NCI-H2107 (cell line): ENCODE results near the gene RAPGEF3.

ENCODE experiments used
- DNase-seq: peaks from one replicate; lab custom pipeline; 2025; lab: John Stamatoyannopoulos, UW

The RAPGEF3 gene

DNA sequence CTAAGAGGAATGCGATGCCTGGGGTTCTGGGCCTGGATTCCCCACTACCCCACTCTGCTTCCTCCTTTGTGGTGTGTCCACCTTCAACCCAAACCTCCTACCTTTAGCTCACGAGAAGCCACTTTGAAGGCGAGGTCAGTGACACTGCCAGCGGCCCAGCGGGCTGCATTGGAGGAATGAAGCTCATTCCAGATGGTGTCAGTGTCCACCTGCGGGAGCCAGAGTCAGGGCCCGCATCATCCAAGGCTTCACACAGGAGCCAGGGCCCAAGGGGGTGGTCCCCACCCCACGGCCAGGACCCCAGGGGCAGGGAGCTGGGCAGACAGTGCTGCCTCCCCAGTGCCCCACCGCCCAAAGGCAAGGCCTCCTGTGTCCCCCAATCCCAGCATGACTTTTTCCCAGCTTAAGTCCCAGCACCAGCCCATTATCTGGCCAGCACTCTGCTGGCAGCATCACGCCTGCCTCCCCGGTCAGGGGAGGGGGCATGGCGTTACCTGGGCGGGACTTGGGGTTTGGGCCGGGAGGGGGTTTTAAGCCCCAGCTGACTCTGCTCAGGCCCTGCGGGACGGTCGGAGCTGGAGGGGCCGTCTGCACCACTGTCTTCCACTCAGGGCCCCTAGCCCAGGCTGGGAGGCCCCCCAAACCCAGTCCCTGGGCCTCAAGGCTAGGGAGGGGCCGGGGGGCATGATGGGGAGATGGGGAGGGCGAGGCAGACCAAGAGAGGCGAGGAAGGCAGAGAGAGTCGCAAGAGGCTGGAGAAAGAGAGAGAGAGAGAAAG lies 31.2 kb upstream of the RAPGEF3 start:
- DNase-seq: no peak

DNA sequence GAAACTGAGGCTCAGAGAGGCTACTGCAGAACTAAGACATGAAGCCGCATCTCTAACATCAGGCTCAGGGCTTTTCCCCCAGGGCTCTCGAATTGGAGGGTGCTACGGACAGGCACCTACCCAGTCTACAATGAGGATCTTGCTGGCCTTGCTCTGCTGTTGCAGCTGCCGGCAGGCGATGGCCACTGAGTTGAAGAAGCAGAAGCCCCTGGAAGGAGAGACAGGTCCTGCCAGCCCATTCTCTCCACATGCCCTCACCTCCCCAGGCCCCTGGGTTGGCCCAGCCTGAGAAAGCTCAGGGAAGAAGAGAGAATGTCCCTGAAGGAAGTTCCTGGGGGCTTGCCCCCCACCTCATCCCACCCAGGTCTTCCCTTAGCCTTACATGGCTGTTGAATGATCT lies 30.5 kb upstream of the RAPGEF3 start:
- no peak for DNase-seq

DNA sequence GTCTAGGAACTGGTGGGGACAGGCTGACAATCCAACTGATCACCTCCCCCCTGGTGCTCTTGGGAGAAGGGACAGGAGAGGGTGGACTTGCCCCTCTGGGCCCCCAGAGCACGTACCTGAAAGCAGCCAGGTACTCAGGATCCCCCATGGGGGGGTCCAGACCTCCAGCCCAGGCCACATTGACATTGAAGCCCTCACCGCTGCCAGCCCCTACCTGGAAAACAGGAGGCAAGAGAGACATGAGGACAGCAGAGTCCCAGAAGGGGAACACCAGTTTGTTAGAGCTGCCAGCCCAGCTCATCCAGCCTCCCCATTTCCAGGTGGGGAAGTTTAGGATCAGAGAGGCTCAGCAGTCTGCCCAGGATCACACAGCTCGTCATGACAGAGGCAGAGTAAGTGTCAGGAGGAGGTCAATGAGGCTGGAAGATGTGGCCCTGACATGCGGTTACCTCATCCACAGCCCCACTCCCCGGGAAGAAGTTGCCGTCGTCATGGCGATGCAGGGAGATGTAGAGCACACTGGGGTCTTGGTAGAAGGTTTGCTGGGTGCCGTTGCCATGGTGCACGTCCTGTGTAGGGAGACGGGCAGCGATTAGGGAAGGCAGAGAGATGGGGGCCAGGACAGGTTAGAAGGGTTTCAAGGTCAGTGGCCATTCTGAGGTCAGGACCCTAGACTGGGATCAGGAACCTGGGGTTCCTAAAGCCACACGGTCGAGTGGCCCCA lies 29.1 kb upstream of the RAPGEF3 start:
- DNase-seq: no peak

DNA sequence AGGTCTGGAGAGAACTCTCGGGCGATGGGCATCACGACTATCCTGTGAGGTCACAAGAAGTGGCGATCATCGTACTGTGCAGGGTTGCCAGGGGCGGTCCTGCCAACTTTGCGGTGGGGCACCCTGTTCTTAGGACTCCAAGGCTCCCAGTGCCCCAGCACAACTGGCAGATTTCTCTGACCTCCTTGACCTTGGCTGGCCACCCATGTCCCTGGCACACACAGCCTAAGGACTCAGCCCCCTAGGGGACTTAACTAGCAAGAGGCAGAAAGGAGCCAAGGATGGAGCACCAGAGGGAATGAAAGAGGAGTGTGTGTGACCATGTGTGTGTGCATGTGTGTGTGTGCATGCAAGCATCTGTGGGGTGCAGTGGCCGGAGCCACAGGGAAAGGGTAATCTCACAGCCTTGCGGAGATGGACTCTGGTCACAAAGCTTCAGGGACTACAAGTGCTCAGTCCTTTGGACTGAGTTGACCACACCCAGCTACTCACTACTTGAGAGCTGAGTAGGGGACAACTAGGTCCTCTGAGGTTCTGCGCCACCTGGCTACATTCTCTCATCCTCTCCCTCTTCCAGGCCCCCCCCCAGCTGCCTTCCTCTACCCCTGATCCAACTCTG lies 28.1 kb upstream of the RAPGEF3 start:
- DNase-seq: no peak

DNA sequence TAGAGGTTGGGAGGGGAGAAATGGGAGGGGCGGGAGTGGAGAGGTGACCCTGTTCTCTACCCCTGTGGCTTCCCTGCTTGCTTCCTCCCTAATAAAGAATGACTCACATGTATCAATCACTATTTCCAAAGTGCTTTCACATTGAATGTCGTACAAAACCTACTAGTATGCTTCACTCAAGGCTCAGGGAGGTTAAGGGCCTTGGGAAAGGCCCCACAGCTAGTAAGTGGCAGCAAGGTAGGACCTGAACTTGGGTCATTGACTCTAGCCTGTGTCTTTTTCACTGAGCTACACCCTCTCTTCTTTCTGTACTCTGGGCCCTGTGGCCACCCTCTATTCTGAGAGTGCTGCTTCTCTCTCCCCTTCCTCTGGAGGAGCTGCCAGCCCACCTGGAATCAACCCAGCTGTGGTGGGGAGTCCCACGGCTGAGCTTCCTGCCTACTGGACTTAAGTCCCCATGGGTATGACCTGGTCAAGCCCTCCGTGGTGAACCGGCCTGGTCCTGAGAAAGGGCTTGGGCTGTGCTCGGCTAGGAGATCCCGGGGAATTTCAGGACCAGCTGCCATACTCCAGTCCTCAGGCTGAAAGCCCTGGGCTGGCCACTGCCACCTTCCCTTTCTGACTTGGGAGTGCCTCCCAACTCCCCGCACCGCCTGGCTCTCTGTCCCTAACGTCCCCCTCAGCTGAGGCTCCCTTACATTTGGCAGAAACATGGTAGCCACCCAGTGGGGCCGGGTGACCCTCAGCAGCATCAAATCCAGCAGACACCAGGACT lies 27.4 kb upstream of the RAPGEF3 start:
- no peak for DNase-seq

DNA sequence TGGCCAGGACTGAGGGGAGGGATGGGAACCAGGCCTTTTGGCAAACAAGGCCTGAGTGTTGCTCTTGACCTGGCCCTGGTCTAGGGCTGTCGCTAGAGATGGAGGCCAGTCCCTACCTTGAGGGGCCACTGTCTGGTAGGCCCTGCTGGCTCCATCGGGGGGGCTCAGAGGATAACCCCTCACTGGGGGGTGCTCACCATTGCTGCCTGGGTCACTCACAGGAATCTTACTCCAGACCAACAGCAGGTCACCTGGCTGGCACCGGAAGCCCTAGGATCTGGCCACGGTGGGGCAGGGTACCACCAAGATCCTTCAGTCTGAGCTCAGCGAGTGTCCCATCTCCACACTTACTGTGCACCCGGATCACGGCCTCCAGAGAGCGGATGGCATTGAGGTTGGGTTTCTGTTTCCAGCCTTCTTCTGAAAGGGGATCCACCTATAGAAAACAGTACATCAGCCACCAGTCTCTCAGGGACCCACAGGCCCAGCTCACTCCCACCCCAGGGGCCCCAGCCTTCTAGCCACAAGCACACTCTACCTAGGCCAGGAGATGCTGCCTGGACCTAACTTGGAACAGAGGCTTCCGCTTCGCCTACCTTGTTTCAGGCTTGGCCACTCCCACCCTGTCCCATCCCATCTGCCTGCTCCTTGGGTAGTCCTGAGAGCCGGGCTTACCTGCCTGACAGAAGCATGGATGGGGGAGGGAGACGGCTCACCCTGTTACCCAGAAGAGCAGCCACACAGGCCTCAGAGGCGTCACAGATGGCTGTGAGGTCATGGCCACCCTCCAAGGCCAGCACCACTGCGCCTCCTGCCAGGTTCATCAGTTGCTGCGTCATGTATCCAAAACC lies 26.6 kb upstream of the RAPGEF3 start:
- no peak for DNase-seq

DNA sequence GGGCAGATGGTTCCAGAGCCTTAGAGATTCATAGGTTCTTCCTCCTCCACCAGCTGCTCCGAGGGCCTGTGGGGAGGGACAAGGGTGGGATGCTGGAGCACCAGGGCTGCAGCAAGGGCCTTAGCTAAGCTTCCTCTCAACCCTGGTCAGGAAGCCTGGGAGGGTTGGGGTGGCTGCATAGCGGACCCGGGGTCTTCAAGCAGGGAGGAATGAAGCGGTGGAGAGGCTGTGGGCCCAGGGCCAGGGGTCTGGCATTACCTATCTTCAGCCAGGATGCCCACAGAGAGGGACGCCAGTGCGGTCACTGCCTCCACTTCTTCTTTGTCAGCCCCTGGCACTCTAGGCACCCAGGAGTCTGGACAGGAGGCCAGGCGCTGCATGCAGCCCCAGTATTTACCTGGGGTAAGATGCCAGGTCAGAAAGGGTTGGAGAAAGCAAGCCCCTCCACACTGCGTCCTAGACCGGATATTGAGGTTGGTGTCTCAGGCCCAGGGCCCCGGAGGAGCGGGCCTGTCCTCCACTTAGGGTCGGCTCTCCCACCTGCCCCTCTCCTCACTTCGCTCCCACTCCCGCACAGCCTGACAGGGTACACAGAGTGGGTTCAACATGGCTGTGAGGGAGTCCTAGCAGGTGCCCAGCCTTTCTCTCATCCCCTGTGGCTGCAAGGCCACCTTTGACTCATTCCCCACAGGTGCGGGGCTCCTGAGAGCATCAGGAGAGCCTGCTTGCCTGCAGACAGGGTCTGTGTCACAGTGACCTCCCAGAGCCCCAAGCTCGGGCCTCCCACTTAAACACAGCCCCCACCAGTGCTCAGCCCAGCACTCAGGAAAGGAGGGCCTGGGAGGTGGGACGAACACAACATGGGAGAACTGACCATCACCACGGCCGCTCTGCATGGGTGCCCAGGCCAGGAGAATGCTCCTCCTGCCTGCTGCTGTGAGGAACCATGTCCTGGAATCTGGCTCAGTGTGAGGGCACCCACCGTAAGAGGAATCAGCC lies 25.4 kb upstream of the RAPGEF3 start:
- DNase-seq: no peak

DNA sequence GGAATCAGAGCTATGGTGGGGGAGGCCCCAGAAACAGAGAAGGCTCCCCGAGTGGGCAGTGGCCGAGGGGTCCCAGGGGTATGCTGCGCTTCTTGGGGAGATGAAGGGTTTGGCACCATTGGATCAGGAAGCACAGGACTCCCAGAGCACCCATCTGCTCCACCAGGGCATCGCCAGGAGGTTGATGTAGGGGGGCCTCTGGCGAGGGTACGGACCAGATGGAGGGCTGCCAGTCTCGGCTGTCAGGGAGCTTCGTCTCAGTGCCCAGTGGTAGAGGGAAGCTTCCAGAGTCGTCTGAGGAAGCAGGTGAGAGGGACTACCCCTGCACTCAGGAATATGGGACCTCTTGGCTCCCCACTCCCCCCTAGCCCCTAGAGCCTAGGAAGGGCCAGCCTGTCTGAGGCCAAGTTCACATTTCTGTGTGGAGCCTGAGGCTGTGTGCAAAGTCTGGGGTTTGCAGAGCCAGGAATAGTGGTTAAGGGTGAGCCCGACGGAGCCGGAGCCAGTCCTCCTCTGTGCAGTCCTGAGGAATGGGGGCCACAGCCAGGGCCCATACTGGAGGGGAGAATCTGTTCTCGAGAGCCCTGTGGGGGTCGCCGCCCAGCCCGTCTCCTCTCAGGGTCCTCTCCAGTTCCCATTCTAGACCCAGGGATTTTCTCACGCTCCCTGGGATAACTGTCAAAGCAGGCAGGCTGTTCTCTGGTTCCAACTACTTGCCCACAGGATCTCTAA lies 24.5 kb upstream of the RAPGEF3 start:
- DNase-seq: no peak

DNA sequence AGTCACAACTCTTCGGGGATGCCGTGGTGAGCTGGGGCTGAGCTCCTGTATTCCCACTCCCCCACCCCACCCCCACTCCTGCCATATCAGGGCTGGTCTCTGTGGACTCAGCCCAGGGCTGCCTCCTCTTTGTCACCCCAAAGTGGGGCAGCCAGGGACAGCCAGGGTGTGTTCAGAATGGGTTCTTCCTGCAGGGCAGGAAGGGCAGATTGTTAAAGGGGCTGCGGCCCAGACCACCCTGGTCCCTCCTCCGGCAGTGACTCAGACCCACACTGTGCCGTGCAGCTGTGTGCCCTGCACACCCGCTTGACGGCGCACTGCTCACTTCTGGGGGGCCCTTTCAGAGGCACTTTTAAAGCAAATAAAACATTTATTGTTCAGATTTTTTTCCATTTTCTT lies 23.7 kb upstream of the RAPGEF3 start:
- DNase-seq: no peak

DNA sequence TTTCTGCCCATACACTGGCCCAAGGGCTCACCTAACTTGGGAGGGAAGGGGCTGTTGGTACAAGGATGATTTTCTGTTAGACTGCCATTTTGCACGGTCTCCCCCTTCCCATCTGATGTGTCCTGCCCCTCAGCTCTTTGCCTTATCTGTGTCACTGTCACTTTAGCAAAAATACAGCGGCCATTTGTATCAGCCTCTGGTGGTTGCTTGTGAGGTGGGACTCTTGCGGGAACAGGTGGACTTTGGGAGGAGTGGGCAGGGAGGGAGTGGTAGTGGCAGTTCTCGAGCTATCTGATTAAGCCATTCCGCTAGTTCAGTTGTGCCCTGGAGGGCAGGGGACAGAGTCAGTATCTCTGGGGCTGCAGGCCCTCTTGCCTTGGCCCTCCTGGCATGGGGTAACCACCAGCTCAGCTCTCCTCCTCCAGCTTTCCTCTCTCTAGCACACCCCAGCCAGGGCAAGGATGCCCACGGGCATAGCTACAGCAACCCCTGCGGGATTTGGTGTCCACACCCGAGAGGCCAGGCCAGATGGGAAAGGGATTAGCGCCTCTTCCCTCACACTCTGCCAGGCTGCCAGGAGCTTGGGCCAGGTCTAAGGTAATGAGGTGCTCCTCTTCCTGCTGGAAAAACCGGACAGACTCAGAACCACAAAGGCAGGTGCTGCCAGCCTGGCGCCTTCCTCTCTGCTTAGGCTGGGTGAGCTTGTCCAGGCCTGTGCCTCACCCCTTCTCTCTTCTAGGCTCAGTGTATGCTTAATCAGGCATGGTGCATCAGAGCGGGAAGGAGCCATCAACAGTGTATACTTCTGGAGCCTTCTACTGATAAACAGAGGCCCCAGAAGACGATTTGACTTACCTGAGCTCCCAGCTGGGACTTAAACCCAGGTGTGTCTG lies 23.0 kb upstream of the RAPGEF3 start:
- DNase-seq: no peak

DNA sequence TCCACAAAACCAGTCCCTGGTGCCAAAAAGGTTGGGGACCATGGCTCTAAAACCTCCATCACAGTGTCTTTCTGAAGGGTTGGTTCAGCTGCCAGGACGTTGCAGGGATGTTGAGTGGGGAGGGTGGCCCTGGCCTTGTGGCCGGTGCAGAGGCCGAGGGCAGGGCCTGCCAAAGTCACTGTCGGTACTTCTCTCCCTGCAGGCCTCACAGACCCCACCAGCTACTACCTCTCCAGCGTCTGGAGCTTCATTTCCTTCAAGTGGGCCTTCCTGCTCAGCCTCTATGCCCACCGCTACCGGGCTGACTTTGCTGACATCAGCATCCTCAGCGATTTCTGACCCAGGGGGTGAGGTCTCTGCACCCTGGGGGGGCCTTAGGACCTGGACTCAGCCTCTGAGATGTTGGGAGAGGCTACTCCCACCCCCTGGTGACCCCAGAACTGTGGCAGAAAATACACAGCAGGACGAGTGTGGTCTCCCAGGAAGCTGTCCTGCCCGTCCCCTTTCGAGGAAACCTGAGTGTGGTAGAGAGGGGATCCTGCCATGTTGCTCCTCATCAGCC lies 21.3 kb upstream of the RAPGEF3 start:
- DNase-seq: no peak

DNA sequence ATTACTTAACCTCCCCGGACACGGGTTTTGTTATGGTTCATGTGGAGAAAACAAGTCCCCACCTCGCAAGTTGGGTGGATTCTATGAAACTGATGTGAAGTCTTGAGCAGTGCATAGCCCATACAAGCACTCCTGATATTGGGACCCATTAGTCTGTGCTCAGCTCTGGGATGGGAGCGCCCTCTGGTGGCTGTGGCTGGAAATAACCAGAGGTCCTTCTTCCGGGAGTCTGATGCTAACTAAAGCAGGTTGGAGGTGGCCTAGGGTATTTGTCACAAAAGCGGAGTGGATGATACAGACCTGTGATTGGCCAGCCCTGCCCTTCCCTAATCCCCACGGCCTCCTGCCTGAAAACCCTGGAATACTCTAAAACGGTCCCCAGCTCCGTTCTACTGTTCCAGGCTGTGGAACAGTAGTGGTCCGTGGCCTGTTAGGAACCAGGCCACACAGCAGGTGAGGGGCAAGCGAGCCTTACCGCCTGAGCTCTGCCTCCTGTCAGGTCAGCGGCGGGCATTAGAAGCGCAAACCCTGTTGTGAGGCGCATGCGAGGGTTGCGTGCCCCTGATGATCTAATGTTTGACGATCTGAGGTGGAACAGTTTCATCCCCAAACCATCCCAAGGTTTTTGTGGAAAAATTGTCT lies 20.7 kb upstream of the RAPGEF3 start:
- peak; percentile 84 for DNase-seq

DNA sequence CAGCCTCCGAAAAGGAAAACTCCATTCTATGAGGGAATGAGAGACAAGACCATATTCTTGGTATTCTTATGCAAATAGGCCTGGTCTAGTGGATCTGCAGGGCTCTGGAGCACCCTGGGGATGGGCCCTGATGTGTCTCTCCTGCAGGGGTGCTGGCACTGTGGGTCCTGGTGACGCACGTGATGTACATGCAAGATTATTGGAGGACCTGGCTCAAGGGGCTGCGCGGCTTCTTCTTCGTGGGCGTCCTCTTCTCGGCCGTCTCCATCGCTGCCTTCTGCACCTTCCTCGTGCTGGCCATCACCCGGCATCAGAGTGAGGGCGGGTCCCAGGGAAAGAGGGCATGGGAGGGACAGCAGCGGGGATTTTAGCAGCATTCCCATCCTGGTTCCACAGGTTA lies 20.2 kb upstream of the RAPGEF3 start:
- no peak for DNase-seq

DNA sequence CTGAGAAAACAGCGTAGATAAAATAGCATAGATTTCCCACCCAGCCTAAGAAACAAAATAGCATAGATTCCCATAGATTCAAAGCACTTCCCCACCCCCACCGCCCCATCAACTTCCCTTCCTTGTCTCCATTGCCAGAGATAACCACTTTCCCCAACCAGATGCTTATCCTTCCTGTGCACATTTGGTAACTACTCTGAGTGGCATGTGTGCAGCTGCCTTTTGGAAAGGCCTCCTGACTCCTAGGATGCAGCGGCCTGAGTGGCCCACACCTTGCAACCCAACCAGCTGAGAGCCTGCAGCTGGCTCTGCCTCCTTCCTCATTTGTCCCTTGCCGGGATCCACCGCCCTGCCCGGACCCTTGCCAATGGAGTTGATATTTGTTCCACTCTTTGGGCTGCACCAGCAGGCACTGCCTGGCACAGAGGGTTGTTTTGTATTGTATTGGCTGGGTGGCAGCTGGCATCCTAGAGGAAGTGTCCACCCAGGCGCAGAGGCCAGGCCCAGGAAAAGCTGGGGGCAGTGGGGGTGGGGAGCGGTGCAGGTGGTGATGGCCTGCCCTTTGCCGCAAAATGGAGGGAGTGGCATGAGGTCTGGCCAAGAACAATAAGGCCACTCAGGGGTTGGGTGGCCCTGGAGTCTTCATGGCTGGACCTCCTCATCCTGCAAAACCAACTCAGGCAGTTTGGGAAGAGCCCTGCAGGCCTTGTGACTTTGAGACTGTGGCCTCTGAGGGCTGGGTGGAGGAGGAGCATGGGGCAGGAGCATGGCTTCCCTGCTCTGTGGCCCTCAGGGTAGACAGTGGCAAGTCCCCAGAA lies 19.3 kb upstream of the RAPGEF3 start:
- no peak for DNase-seq

DNA sequence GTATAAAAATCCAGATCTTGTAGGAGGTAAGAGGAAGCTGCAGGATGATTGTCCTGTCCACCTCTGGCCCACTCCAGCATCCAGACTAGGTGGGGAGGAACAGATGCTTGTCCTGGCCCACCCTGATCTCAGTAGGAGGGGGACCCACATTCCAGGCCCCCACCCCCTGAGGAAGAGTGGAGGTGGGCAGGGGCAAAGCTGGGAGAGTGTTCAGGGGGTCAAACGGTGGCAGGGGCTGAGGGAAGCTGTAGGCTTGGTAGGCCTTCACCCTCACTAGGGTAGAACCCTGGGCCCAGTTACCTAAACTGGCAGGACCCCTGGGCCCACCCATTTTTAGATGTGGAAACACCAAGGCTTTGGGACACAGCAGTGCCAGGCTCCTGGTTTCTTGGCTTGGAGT lies 18.5 kb upstream of the RAPGEF3 start:
- no peak for DNase-seq

DNA sequence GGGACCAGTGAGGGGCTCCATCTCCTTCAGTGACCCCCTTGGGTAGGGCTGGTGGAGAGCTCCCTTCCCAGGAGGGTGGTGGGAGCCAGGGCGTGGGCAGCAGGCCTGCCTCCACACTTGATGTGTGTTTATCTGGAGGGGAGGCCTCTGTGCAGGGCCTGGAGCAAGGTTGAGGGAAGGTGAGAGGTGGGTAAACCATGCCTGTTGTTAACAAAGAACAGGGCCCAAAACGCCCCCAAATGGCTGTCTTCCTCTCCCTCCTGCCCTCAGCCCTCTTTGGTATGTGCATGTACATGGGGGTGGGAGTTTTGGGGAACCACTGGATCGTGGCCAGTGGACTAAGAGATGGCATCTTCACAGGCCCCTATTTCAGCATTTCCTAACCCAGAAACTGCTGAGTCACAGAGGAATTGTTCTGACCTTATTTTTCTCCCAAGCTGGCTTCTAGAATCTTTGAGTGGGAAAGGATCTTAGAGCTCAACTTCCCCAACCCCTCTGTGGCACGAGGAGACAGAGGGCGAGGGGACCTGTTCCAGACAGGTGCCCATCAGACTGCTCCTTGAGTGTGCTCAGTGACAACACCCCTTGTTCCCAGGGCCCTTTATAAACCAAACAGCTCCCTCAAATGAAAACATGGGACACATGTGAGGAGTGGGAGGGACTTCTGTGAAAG lies 17.9 kb upstream of the RAPGEF3 start:
- no peak for DNase-seq
